Breast epithelium (tissue), 3 donors: Measurements from ENCODE around the gene BNC2.

Experiments
- CTCF ChIP-seq, 3 donors: fragments of 450-650 bp; IDR thresholded peaks; one replicate each; pipeline ENCODE4 v1.5.1; 2016 to 2017; ENCODE audit warnings: antibody characterized with exemption in 3 of 3, mild to moderate bottlenecking in 3 of 3, moderate library complexity in 3 of 3
- POLR2A ChIP-seq: fragments of 450-650 bp; IDR thresholded peaks from one replicate; pipeline ENCODE4 v1.6.1; 2016; ENCODE audit warnings: antibody characterized with exemption, mild to moderate bottlenecking, moderate library complexity

DNA sequence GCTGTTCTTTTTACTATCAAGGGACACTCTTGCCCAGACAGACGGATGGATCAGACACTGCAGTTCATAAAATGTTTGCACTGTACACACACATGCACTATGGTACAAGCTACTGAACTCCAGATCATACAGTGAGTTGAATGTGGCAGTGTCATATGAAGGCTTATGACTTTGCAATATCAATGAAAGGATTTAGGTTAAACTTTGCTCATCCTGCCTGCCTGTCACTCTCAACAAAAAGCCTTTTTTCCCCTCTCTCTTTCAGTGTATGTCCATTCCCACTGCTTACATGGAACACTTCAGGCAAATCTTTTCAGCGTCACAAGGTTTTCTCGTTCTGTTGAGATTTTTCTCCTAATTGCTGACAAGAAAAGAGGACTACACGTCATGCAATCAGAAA, 97.4 kb downstream of the BNC2 start:
- TF ChIP-seq CTCF (IDR thresholded peaks at IDR 0.05): no peak
- no peak for TF ChIP-seq POLR2A
